ENCODE data around the gene LRGUK. TPM values are rescaled to one million over a fixed set of nuclear protein-coding genes. Genes with fewer than 3 reads are reported as not detected.

LRGUK gene
- total RNA-seq, 1 experiment from 2014 or later = 1.5 TPM

DNA sequence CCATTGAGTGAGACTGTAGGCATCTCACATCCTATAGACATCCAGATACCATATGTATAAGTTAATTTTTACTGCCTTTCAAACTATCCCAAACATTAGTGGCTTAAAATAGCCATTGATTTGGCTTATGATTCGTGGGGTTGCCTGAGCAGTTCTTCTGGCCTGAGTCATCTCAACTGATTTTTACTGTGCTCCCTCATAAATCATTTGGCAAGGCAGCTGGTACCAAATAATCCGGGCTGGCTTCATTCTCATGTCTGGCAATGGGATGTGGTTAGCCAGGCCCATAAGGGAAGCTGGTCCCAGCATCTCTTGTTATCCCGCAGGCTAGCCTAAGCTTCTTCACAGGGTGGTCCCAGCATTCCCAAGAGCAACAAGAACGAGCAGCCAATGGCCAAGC is 6.7 kb upstream of the LRGUK start:
- Histone ChIP-seq H2AK5ac (ENCODE audit: insufficient read length, low read length) (no peak overlapping the region), H4K8ac (replicated peaks; ENCODE audit: insufficient read length, low read depth, low read length) (no peak overlapping the region), H3K79me1 (ENCODE audit: insufficient read depth, low read depth, low read length, poor library complexity, severe bottlenecking) (no peaks in the 10 kb centered on the region), H3K23me2 (ENCODE audit: insufficient read length, low read depth, low read length, poor library complexity, severe bottlenecking) (no peaks in the 10 kb centered on the region), H3K79me2 (ENCODE audit: insufficient read depth, low read length) (no peaks in the 10 kb centered on the region), H4K5ac (ENCODE audit: insufficient read length, low read depth, low read length) (no peak overlapping the region), H3K9me3 (ENCODE audit: control insufficient read depth, low read depth, low read length) (no peaks in the 10 kb centered on the region), H3K27ac (ENCODE audit: insufficient read length, low read depth, low read length) (no peak overlapping the region), H3K56ac (ENCODE audit: insufficient read length, low read depth, low read length) (no peak overlapping the region), H2BK20ac (ENCODE audit: low read depth, low read length, poor library complexity, severe bottlenecking) (no peak overlapping the region), H3K4me2 (ENCODE audit: insufficient read depth, insufficient read length, low read length) (no peak overlapping the region), H2BK15ac (ENCODE audit: low read depth, low read length) (0 out of 2 replicates have a peak overlapping the region, but pooled peaks have one; percentile 1), H3T11ph (ENCODE audit: low read length) (no peak overlapping the region), H3K18ac (ENCODE audit: insufficient read length, low read depth, low read length) (no peak overlapping the region), H2BK120ac (ENCODE audit: low read depth, low read length, poor library complexity, severe bottlenecking) (no peak overlapping the region), H3K4ac (ENCODE audit: low read depth, low read length) (no peak overlapping the region), H3K9ac (ENCODE audit: extremely low read depth, insufficient read length, low read length) (no peak overlapping the region), H3K4me1 (ENCODE audit: insufficient read depth, low read length) (no peaks in the 10 kb centered on the region), H4K20me1 (ENCODE audit: control insufficient read depth, insufficient read depth, insufficient read length) (no peaks in the 10 kb centered on the region), H2BK12ac (ENCODE audit: insufficient read length, low read depth, low read length) (no peak overlapping the region), H2BK5ac (ENCODE audit: insufficient read length, low read length) (no peak overlapping the region), H2AFZ (ENCODE audit: low read length) (no peak overlapping the region), H4K91ac (ENCODE audit: insufficient read length, low read depth, low read length) (no peak overlapping the region), H3K27me3 (ENCODE audit: insufficient read depth, low read length) (no peaks in the 10 kb centered on the region), H3K14ac (ENCODE audit: insufficient read depth, low read length) (no peak overlapping the region), H3K23ac (ENCODE audit: insufficient read length, low read depth, low read length) (no peak overlapping the region)
- Mint-ChIP-seq H3K27me3 (ENCODE audit: low read depth) (no peaks in the 10 kb centered on the region; the same call in 1 of the 2 replicates), H3K4me1 (peaks cover 11 to 15% of the 10 kb centered on the region in 2 experiments), H3K4me3 (no peak overlapping the region), H3K9me3 (peaks cover 0 to under 1% of the 10 kb centered on the region in 2 experiments; a peak in 2 of 5 replicates), H3K36me3 (ENCODE audit: insufficient read depth in 1 of 3, low read depth in 3 of 3) (no peaks in the 10 kb centered on the region), H3K27ac (no peak overlapping the region)
- no CpG with 5 or more reads among the region's 4 CpGs for WGBS (ENCODE audit: extremely low coverage, insufficient read length, low lambda C conversion rate)
- TF ChIP-seq, protein P1, sequence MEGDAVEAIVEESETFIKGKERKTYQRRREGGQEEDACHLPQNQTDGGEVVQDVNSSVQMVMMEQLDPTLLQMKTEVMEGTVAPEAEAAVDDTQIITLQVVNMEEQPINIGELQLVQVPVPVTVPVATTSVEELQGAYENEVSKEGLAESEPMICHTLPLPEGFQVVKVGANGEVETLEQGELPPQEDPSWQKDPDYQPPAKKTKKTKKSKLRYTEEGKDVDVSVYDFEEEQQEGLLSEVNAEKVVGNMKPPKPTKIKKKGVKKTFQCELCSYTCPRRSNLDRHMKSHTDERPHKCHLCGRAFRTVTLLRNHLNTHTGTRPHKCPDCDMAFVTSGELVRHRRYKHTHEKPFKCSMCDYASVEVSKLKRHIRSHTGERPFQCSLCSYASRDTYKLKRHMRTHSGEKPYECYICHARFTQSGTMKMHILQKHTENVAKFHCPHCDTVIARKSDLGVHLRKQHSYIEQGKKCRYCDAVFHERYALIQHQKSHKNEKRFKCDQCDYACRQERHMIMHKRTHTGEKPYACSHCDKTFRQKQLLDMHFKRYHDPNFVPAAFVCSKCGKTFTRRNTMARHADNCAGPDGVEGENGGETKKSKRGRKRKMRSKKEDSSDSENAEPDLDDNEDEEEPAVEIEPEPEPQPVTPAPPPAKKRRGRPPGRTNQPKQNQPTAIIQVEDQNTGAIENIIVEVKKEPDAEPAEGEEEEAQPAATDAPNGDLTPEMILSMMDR (conservative IDR thresholded peaks at IDR 0.05) = no peak
- DNase-seq = no peak
